ENCODE results near the gene SEMA6B.

Gene SEMA6B

GRCh38 chr19:4533334-4533733 lies 26.1 kb downstream of the SEMA6B start:
- ChIA-PET POLR2A (no interaction called here), CTCF (interaction anchor here (1.0 to 4.4 kb wide), 2 partner anchors 8 to 14 kb away, joined by 5 to 72 read pairs; no protein-coding TSS in a partner anchor)
- TF ChIP-seq KLF8 (tag by site-specific recombination; IDR thresholded peaks at IDR 0.05) (0 out of 2 replicates have a peak, but pooled peaks have one; percentile 21), ZNF292 (tag by site-specific recombination; IDR thresholded peaks at IDR 0.05; ENCODE audit: borderline replicate concordance, low read depth) (no peak)
- H3K36me3 ChIP-seq (ENCODE audit: control insufficient read depth in 2 of 2, insufficient read depth in 1 of 2, low read length in 2 of 2), result no peaks in the 10 kb centered on the region
- no peaks in the 10 kb centered on the region for H3K4me1 ChIP-seq (ENCODE audit: control insufficient read depth, insufficient read depth, low read length)
- no peak overlapping the region for H3K4me3 ChIP-seq (ENCODE audit: low read depth, low read length)
- no peaks in the 10 kb centered on the region for H3K9me3 ChIP-seq (ENCODE audit: control insufficient read depth, insufficient read depth, low read depth, low read length)
- no peak overlapping the region for H3K27ac ChIP-seq (ENCODE audit: extremely low read depth, low read depth, low read length)

GRCh38 chr19:4531562-4532165 lies 27.8 kb downstream of the SEMA6B start:
- Histone ChIP-seq H3K36me3 (ENCODE audit: control insufficient read depth in 2 of 2, insufficient read depth in 1 of 2, low read length in 2 of 2) (no peaks in the 10 kb centered on the region), H3K4me3 (ENCODE audit: low read depth, low read length) (no peak overlapping the region), H3K27ac (ENCODE audit: extremely low read depth, low read depth, low read length) (no peak overlapping the region), H3K9me3 (ENCODE audit: control insufficient read depth, insufficient read depth, low read depth, low read length) (no peaks in the 10 kb centered on the region), H3K4me1 (ENCODE audit: control insufficient read depth, insufficient read depth, low read length) (no peaks in the 10 kb centered on the region)
- no peak for TF ChIP-seq SCRT1 (tag by site-specific recombination; IDR thresholded peaks at IDR 0.05; ENCODE audit: borderline replicate concordance)
- TF ChIP-seq ZNF157 (tag by site-specific recombination; IDR thresholded peaks at IDR 0.05), result peak; percentile 86
- TF ChIP-seq ZNF600 (tag by site-specific recombination; IDR thresholded peaks at IDR 0.05), result 0 out of 2 replicates have a peak, but pooled peaks have one; percentile 29
- ChIA-PET CTCF (no interaction called here), POLR2A (no interaction called here)

- H3K9me3 ChIP-seq (ENCODE audit: control insufficient read depth, insufficient read depth, low read depth, low read length), result no peaks in the 10 kb centered on the region
- ChIA-PET CTCF (interaction anchor here (0.6 kb wide), 2 partner anchors 62 to 105 kb away, joined by 3 read pairs; no protein-coding TSS in a partner anchor), POLR2A (no interaction called here)
- H3K36me3 ChIP-seq (ENCODE audit: control insufficient read depth in 2 of 2, insufficient read depth in 1 of 2, low read length in 2 of 2), result no peaks in the 10 kb centered on the region
- H3K4me3 ChIP-seq (ENCODE audit: low read depth, low read length), result no peak overlapping the region
- H3K4me1 ChIP-seq (ENCODE audit: control insufficient read depth, insufficient read depth, low read length), result no peaks in the 10 kb centered on the region
- TF ChIP-seq ELK4 (IDR thresholded peaks at IDR 0.05; ENCODE audit: borderline replicate concordance, low read depth, low read length) (no peak), ZNF248 (tag by site-specific recombination; IDR thresholded peaks at IDR 0.05) (no peak), KLF7 (tag by site-specific recombination; IDR thresholded peaks at IDR 0.05; ENCODE audit: borderline replicate concordance) (no peak), AEBP2 (tag by site-specific recombination; IDR thresholded peaks at IDR 0.05; ENCODE audit: borderline replicate concordance) (no peak), HIC1 (tag by site-specific recombination; IDR thresholded peaks at IDR 0.05) (0 out of 2 replicates have a peak, but pooled peaks have one; percentile 18), SCRT2 (tag by site-specific recombination; IDR thresholded peaks at IDR 0.05) (peak; percentile 86), ZNF704 (tag by site-specific recombination; IDR thresholded peaks at IDR 0.05) (no peak), SCRT1 (tag by site-specific recombination; IDR thresholded peaks at IDR 0.05; ENCODE audit: borderline replicate concordance) (peak; percentile 77; the same call in 1 of the 2 replicates), ZNF624 (tag by site-specific recombination; IDR thresholded peaks at IDR 0.05) (no peak), ZNF548 (tag by site-specific recombination; IDR thresholded peaks at IDR 0.05) (no peak), ZBTB7A (tag by site-specific recombination; IDR thresholded peaks at IDR 0.05; ENCODE audit: low read depth) (no peak), ZBTB21 (tag by site-specific recombination; IDR thresholded peaks at IDR 0.05) (no peak), KLF10 (tag by site-specific recombination; IDR thresholded peaks at IDR 0.05) (no peak), TRIM28 (IDR thresholded peaks at IDR 0.05; ENCODE audit: borderline replicate concordance, low read length) (no peak), ZNF169 (tag by site-specific recombination; IDR thresholded peaks at IDR 0.05) (no peak), ZNF16 (tag by site-specific recombination; IDR thresholded peaks at IDR 0.05; ENCODE audit: low read depth) (0 out of 2 replicates have a peak, but pooled peaks have one; percentile 33), OVOL3 (tag by site-specific recombination; IDR thresholded peaks at IDR 0.05) (no peak), ZNF701 (tag by site-specific recombination; IDR thresholded peaks at IDR 0.05) (no peak)
- no peak overlapping the region for H3K27ac ChIP-seq (ENCODE audit: extremely low read depth, low read depth, low read length)
Observed at GRCh38 chr19:4529924-4530522, 29.5 kb downstream of the SEMA6B start.

Data from HEK293 (cell line).